ENCODE measurements around the gene SEC14L5. TPM values are rescaled to one million over a fixed set of nuclear protein-coding genes. Genes with fewer than 3 reads are reported as not detected.
"Not testable (repeated sequence)": the region's sequence is repeated elsewhere in the genome, so short reads cannot be mapped to it uniquely, and the experiment has no call there.

Gene SEC14L5
- total RNA-seq, 2 experiments from 2014 or later: not detected

GRCh38 chr16:5027575-5028235 is 69.6 kb downstream of the SEC14L5 start:
- POLR2A ChIA-PET: no interaction called here
- CTCF ChIA-PET: no interaction called here

GRCh38 chr16:5028950-5029475 is 70.9 kb downstream of the SEC14L5 start:
- ChIA-PET POLR2A (no interaction called here), CTCF (no interaction called here)

GRCh38 chr16:5030251-5030870 is 72.2 kb downstream of the SEC14L5 start:
- ChIA-PET POLR2A (no interaction called here), CTCF (no interaction called here)

GRCh38 chr16:5031601-5032000 is 73.5 kb downstream of the SEC14L5 start:
- ChIA-PET POLR2A (no interaction called here), CTCF (no interaction called here)

- ChIA-PET CTCF (no interaction called here), POLR2A (interaction anchor here (0.7 kb wide), 1 partner anchor 39 kb away, joined by 3 read pairs; no protein-coding TSS in a partner anchor)
These were observed 74.6 kb downstream of the SEC14L5 start for GRCh38 chr16:5032748-5033167.

- CTCF ChIA-PET: interaction anchor here (1.5 kb wide), 1 partner anchor 51 kb away, joined by 3 read pairs; no protein-coding TSS in a partner anchor
- POLR2A ChIA-PET: interaction anchor here (0.5 to 0.8 kb wide), 4 partner anchors 17 to 41 kb away, joined by 3 to 9 read pairs (median 3); no protein-coding TSS in a partner anchor
These were observed 75.4 kb downstream of the SEC14L5 start, which contains the start of gene NAGPA for GRCh38 chr16:5033256-5034166. NAGPA (minus strand) TSS chr16:5033935; CDS start chr16:5033914, 21 bp downstream.

- POLR2A ChIA-PET: interaction anchor here (0.5 to 0.8 kb wide), 4 partner anchors 17 to 40 kb away, joined by 3 to 9 read pairs (median 3); no protein-coding TSS in a partner anchor
- CTCF ChIA-PET: interaction anchor here (1.5 kb wide), 1 partner anchor 51 kb away, joined by 3 read pairs; no protein-coding TSS in a partner anchor
These were observed 76.0 kb downstream of the SEC14L5 start for GRCh38 chr16:5034167-5034523.

- CTCF ChIA-PET: no interaction called here
- POLR2A ChIA-PET: no interaction called here
These were observed 77.7 kb downstream of the SEC14L5 start for GRCh38 chr16:5035909-5036227.

- CTCF ChIA-PET: no interaction called here
These were observed 78.4 kb downstream of the SEC14L5 start for GRCh38 chr16:5036228-5037156.

GRCh38 chr16:5040451-5040850 is 82.3 kb downstream of the SEC14L5 start:
- CTCF ChIA-PET: no interaction called here
- POLR2A ChIA-PET: no interaction called here

More at GRCh38 chr16:5036228-5037156, 78.4 kb downstream of the SEC14L5 start:
- POLR2A ChIA-PET: no interaction called here

GRCh38 chr16:5041600-5042133 is 83.5 kb downstream of the SEC14L5 start:
- ChIA-PET CTCF (no interaction called here), POLR2A (no interaction called here)

- ChIA-PET POLR2A (no interaction called here), CTCF (interaction anchor here (0.6 kb wide), 1 partner anchor 18 kb away, joined by 3 read pairs; no protein-coding TSS in a partner anchor)
These were observed 84.5 kb downstream of the SEC14L5 start for GRCh38 chr16:5042574-5043171.

GRCh38 chr16:5044011-5044540 is 85.9 kb downstream of the SEC14L5 start:
- ChIA-PET POLR2A (no interaction called here), CTCF (no interaction called here)

- POLR2A ChIA-PET, CTCF ChIA-PET: not testable (repeated sequence)
These were observed 86.5 kb downstream of the SEC14L5 start for GRCh38 chr16:5044581-5044980.

- CTCF ChIA-PET: no interaction called here
- POLR2A ChIA-PET: no interaction called here
These were observed 87.5 kb downstream of the SEC14L5 start for GRCh38 chr16:5045499-5046115.

- CTCF ChIA-PET: no interaction called here
- POLR2A ChIA-PET: no interaction called here
These were observed 88.8 kb downstream of the SEC14L5 start for GRCh38 chr16:5046914-5047313.

GRCh38 chr16:5054876-5055865 is 97.0 kb downstream of the SEC14L5 start:
- ChIA-PET CTCF (interaction anchor here (1.2 kb wide), 1 partner anchor 37 kb away, joined by 3 read pairs; no protein-coding TSS in a partner anchor), POLR2A (no interaction called here)
